Measurements from ENCODE around the gene DHRS2. TPM values are rescaled to one million over a fixed set of nuclear protein-coding genes. Genes with fewer than 3 reads are reported as not detected.

Gene DHRS2
- polyA plus RNA-seq, 1 of the 3 experiments (the other 2 are of a cell fraction): 1.2 TPM

DNA sequence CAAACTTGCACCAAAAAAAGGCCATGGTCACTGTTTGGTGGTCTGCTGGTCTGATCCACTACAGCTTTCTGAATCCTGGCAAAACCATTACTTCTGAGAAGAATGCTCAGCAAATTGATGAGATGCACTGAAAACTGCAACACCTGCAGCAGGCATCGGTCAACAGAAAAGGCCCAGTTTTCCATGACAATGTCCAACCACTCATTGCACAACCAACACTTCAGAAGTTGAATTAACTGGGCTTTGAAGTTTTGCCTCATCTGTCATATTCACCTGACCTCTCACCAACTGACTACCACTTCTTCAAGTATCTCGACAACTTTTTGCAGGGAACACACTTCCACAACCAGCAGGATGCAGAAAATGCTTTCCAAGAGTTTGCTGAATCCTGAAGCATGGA lies 7.0 kb upstream of the DHRS2 start:
- no peaks in the 10 kb centered on the region for H3F3A ChIP-seq (replicated peaks; ENCODE audit: insufficient read depth)

DNA sequence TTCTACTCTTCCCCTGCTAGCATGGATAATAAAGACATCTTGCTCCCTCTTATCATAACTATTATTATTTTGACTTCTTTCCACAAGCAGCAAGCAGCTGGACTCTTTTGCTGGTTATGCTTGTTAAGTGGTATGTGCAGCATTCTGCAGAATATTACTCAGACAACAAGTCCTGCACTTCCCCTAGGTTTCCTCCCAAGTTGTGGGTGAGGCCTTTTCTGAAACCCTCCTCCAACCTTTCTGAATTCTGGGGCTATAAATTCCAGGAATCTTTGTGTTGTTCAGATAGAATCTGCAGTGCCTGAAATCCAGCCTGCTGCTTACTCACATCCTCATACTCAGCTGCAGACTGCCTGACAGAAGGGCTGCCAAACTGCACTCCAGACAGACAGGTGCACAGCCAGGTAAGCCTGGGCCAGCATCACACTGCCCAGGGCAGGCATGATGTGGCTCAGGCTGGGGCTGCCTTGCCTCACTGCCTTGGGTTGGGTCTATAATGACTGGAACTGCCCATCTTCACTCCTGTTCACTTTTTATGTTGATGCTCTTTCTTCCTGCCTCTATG lies 6.2 kb upstream of the DHRS2 start:
- H3K9me2 ChIP-seq: no peaks in the 10 kb centered on the region
- peaks cover 0 to 12% of the 10 kb centered on the region in 2 experiments; a peak in 1 of 4 replicates for H3K4me1 ChIP-seq (ENCODE audit: control insufficient read depth in 1 of 2, insufficient read depth in 2 of 2, low read depth in 1 of 2, low read length in 1 of 2)
- no peak overlapping the region for H2AFZ ChIP-seq (ENCODE audit: low read depth)
- no peaks in the 10 kb centered on the region for H4K20me1 ChIP-seq (ENCODE audit: insufficient read depth)
- CTCF ChIA-PET: interaction anchor here (0.9 to 4.4 kb wide), 8 partner anchors 12 to 307 kb away, joined by 3 to 65 read pairs (median 4); no protein-coding TSS in a partner anchor
- POLR2A ChIA-PET: no interaction called here
- no peak overlapping the region for H3K27ac ChIP-seq (ENCODE audit: low read depth in 2 of 2, low read length in 1 of 2)
- H3K27me3 ChIP-seq (ENCODE audit: insufficient read depth): no peaks in the 10 kb centered on the region
- H3K36me3 ChIP-seq (replicated peaks in 1 of 2; ENCODE audit: control insufficient read depth in 1 of 2, insufficient read depth in 2 of 2, low read length in 1 of 2): no peaks in the 10 kb centered on the region
- H3F3A ChIP-seq (replicated peaks; ENCODE audit: insufficient read depth): no peaks in the 10 kb centered on the region
- no peak overlapping the region for H3K4me2 ChIP-seq
- TF ChIP-seq GATA2 (CRISPR knock-in tag; IDR thresholded peaks at IDR 0.05): no peak
- TF ChIP-seq EP300 (IDR thresholded peaks at IDR 0.05; ENCODE audit: borderline replicate concordance in 1 of 2, low read depth in 1 of 2, low read length in 1 of 2): no peak
- no peak for TF ChIP-seq RFX5 (IDR thresholded peaks at IDR 0.05; ENCODE audit: low read length)
- TF ChIP-seq, protein P1, sequence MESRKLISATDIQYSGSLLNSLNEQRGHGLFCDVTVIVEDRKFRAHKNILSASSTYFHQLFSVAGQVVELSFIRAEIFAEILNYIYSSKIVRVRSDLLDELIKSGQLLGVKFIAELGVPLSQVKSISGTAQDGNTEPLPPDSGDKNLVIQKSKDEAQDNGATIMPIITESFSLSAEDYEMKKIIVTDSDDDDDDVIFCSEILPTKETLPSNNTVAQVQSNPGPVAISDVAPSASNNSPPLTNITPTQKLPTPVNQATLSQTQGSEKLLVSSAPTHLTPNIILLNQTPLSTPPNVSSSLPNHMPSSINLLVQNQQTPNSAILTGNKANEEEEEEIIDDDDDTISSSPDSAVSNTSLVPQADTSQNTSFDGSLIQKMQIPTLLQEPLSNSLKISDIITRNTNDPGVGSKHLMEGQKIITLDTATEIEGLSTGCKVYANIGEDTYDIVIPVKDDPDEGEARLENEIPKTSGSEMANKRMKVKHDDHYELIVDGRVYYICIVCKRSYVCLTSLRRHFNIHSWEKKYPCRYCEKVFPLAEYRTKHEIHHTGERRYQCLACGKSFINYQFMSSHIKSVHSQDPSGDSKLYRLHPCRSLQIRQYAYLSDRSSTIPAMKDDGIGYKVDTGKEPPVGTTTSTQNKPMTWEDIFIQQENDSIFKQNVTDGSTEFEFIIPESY (IDR thresholded peaks at IDR 0.05; ENCODE audit: borderline replicate concordance, low read depth): no peak
- TF ChIP-seq FOXJ3 (CRISPR knock-in tag; IDR thresholded peaks at IDR 0.05): no peak
- TF ChIP-seq FOXM1 (IDR thresholded peaks at IDR 0.05; ENCODE audit: low read depth): no peak
- TF ChIP-seq YY1 (IDR thresholded peaks at IDR 0.05; ENCODE audit: low read depth): no peak
- TF ChIP-seq RCOR1 (IDR thresholded peaks at IDR 0.05; ENCODE audit: low read length): no peak
- TF ChIP-seq NRF1 (IDR thresholded peaks at IDR 0.05; ENCODE audit: low read depth, low read length): no peak
- TF ChIP-seq RAD21 (IDR thresholded peaks at IDR 0.05; ENCODE audit: low read length): no peak
- no peak for DNase-seq
- peaks cover 9% of the 10 kb centered on the region; the same call in 1 of the 2 replicates for H3K9me3 ChIP-seq
- no peak overlapping the region for H3K4me3 ChIP-seq (ENCODE audit: low read depth in 2 of 2, low read length in 1 of 2)
- H3K79me2 ChIP-seq (ENCODE audit: insufficient read depth): no peaks in the 10 kb centered on the region
- H3K9ac ChIP-seq: no peak overlapping the region

More for the DNA sequence above, 7.0 kb upstream of the DHRS2 start:
- no peaks in the 10 kb centered on the region for H3K36me3 ChIP-seq (replicated peaks in 1 of 2; ENCODE audit: control insufficient read depth in 1 of 2, insufficient read depth in 2 of 2, low read length in 1 of 2)
- 7% methylated on average over 2 of the region's 2 CpGs for WGBS (ENCODE audit: low lambda C conversion rate)
- POLR2A ChIA-PET: no interaction called here
- no peaks in the 10 kb centered on the region for H4K20me1 ChIP-seq (ENCODE audit: insufficient read depth)
- H3K79me2 ChIP-seq (ENCODE audit: insufficient read depth): no peaks in the 10 kb centered on the region
- H3K9me2 ChIP-seq: no peaks in the 10 kb centered on the region
- H3K9ac ChIP-seq: no peak overlapping the region
- H2AFZ ChIP-seq (ENCODE audit: low read depth): no peak overlapping the region
- no peak overlapping the region for H3K27ac ChIP-seq (ENCODE audit: low read depth in 2 of 2, low read length in 1 of 2)
- no peak overlapping the region for H3K4me3 ChIP-seq (ENCODE audit: low read depth in 2 of 2, low read length in 1 of 2)
- no peak for DNase-seq
- H3K4me1 ChIP-seq (ENCODE audit: control insufficient read depth in 1 of 2, insufficient read depth in 2 of 2, low read depth in 1 of 2, low read length in 1 of 2): peaks cover 0 to 12% of the 10 kb centered on the region in 2 experiments; a peak in 1 of 4 replicates
- H3K4me2 ChIP-seq: no peak overlapping the region
- H3K9me3 ChIP-seq: peaks cover 14% of the 10 kb centered on the region; the same call in 1 of the 2 replicates
- CTCF ChIA-PET: interaction anchor here (1.2 kb wide), 1 partner anchor 300 kb away, joined by 3 read pairs; no protein-coding TSS in a partner anchor
- TF ChIP-seq, protein P2, sequence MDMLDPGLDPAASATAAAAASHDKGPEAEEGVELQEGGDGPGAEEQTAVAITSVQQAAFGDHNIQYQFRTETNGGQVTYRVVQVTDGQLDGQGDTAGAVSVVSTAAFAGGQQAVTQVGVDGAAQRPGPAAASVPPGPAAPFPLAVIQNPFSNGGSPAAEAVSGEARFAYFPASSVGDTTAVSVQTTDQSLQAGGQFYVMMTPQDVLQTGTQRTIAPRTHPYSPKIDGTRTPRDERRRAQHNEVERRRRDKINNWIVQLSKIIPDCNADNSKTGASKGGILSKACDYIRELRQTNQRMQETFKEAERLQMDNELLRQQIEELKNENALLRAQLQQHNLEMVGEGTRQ (IDR thresholded peaks at IDR 0.05; ENCODE audit: borderline replicate concordance, low read depth, low read length): no peak
- TF ChIP-seq, protein P3, sequence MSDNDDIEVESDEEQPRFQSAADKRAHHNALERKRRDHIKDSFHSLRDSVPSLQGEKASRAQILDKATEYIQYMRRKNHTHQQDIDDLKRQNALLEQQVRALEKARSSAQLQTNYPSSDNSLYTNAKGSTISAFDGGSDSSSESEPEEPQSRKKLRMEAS (IDR thresholded peaks at IDR 0.05; ENCODE audit: low read depth): no peak
- no peak for TF ChIP-seq FOXJ3 (CRISPR knock-in tag; IDR thresholded peaks at IDR 0.05)
- TF ChIP-seq ELF1 (IDR thresholded peaks at IDR 0.05): no peak
- no peak for TF ChIP-seq MXI1 (IDR thresholded peaks at IDR 0.05; ENCODE audit: low read depth, low read length)
- no peak for TF ChIP-seq CHD2 (IDR thresholded peaks at IDR 0.05; ENCODE audit: low read length, partially characterized antibody)
- TF ChIP-seq TAF1 (IDR thresholded peaks at IDR 0.05; ENCODE audit: borderline replicate concordance, low read depth, low read length): no peak
- no peak for TF ChIP-seq NFIC (IDR thresholded peaks at IDR 0.05; ENCODE audit: borderline replicate concordance)
- TF ChIP-seq, protein P4, sequence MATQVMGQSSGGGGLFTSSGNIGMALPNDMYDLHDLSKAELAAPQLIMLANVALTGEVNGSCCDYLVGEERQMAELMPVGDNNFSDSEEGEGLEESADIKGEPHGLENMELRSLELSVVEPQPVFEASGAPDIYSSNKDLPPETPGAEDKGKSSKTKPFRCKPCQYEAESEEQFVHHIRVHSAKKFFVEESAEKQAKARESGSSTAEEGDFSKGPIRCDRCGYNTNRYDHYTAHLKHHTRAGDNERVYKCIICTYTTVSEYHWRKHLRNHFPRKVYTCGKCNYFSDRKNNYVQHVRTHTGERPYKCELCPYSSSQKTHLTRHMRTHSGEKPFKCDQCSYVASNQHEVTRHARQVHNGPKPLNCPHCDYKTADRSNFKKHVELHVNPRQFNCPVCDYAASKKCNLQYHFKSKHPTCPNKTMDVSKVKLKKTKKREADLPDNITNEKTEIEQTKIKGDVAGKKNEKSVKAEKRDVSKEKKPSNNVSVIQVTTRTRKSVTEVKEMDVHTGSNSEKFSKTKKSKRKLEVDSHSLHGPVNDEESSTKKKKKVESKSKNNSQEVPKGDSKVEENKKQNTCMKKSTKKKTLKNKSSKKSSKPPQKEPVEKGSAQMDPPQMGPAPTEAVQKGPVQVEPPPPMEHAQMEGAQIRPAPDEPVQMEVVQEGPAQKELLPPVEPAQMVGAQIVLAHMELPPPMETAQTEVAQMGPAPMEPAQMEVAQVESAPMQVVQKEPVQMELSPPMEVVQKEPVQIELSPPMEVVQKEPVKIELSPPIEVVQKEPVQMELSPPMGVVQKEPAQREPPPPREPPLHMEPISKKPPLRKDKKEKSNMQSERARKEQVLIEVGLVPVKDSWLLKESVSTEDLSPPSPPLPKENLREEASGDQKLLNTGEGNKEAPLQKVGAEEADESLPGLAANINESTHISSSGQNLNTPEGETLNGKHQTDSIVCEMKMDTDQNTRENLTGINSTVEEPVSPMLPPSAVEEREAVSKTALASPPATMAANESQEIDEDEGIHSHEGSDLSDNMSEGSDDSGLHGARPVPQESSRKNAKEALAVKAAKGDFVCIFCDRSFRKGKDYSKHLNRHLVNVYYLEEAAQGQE (IDR thresholded peaks at IDR 0.05; ENCODE audit: low read depth, low read length): no peak
- no peak for TF ChIP-seq SIN3A (IDR thresholded peaks at IDR 0.05; ENCODE audit: borderline replicate concordance, low read depth, low read length)
- no peaks in the 10 kb centered on the region for H3K27me3 ChIP-seq (ENCODE audit: insufficient read depth)

Data from SK-N-SH (cell line).